ENCODE measurements around the gene KDELR3.

DNA sequence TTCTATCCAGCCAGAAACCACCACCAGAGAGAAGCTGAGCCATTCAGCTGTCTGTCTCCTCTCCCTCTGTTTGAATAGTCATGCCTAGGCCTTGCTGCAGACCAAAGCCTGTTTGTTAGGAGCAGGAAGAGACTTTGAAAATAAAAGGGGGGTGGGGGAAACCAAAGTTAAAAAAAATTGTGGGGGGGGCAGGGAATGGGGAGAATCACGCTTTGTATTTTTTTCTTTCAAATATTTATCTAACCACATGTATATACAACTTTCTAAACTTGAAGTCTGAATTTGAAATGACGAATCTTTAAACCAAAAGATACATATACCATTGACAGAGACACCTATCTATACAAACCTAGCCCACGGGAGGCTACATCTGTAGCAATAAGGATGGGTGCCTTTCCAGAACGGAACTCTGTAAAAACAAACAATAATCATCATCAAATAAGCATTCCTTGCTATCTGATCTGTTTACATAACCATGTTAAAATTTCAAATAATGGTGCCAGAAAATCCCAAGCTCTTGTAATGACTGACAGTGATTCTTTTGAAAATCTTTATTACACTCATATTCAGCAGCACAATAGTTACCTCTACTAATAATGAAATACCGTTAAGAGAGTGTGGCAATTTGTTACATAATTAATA is 23.9 kb downstream of the KDELR3 start:
- TF ChIP-seq, protein P1, sequence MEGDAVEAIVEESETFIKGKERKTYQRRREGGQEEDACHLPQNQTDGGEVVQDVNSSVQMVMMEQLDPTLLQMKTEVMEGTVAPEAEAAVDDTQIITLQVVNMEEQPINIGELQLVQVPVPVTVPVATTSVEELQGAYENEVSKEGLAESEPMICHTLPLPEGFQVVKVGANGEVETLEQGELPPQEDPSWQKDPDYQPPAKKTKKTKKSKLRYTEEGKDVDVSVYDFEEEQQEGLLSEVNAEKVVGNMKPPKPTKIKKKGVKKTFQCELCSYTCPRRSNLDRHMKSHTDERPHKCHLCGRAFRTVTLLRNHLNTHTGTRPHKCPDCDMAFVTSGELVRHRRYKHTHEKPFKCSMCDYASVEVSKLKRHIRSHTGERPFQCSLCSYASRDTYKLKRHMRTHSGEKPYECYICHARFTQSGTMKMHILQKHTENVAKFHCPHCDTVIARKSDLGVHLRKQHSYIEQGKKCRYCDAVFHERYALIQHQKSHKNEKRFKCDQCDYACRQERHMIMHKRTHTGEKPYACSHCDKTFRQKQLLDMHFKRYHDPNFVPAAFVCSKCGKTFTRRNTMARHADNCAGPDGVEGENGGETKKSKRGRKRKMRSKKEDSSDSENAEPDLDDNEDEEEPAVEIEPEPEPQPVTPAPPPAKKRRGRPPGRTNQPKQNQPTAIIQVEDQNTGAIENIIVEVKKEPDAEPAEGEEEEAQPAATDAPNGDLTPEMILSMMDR (optimal IDR thresholded peaks at IDR 0.05 in 1 of 3, IDR thresholded peaks at IDR 0.05 in 1 of 3, conservative IDR thresholded peaks at IDR 0.05 in 1 of 3; ENCODE audit: extremely low read depth in 1 of 3, insufficient read depth in 2 of 3, low read length in 3 of 3): no peak
- TF ChIP-seq EZH2 (IDR thresholded peaks at IDR 0.05; ENCODE audit: low read length): no peak

Measured in keratinocyte (primary cell).